ENCODE data around the gene TSPAN14. TPM values are rescaled to one million over a fixed set of nuclear protein-coding genes. Genes with fewer than 3 reads are reported as not detected.

TSPAN14 gene
- total RNA-seq, 2 experiments from 2014 or later, result 98.8 to 112 TPM

GRCh38 chr10:80517416-80518142 lies 63.5 kb downstream of the TSPAN14 start:
- Mint-ChIP-seq H3K4me3 (no peak overlapping the region), H3K4me1 (peaks cover 41% of the 10 kb centered on the region), H3K27ac (peak overlapping the region; percentile 51), H3K27me3 (no peaks in the 10 kb centered on the region), H3K9me3 (no peaks in the 10 kb centered on the region), H3K36me3 (peaks cover 39% of the 10 kb centered on the region)
- DNase-seq, result no peak
- no peak for ATAC-seq (ENCODE audit: low read depth)
- POLR2A ChIA-PET, result no interaction called here

- Mint-ChIP-seq H3K27me3 (no peaks in the 10 kb centered on the region), H3K4me3 (no peak overlapping the region), H3K9me3 (no peaks in the 10 kb centered on the region), H3K4me1 (peaks cover 46% of the 10 kb centered on the region), H3K27ac (peak overlapping the region; percentile 70), H3K36me3 (peaks cover 38% of the 10 kb centered on the region)
- POLR2A ChIA-PET, result no interaction called here
- no peak for ATAC-seq (ENCODE audit: low read depth)
- DNase-seq, result no peak
Observed at GRCh38 chr10:80518143-80518806, 64.2 kb downstream of the TSPAN14 start.

- H3K9me3 Mint-ChIP-seq, result no peaks in the 10 kb centered on the region
- no peak overlapping the region for H3K4me3 Mint-ChIP-seq
- H3K4me1 Mint-ChIP-seq, result peaks cover 50% of the 10 kb centered on the region
- DNase-seq (no peak), ATAC-seq (ENCODE audit: low read depth) (no peak)
- POLR2A ChIA-PET, result interaction anchor here (1.4 kb wide), 1 partner anchor 11 kb away, joined by 9 read pairs; no protein-coding TSS in a partner anchor
- H3K36me3 Mint-ChIP-seq, result peaks cover 37% of the 10 kb centered on the region
- no peaks in the 10 kb centered on the region for H3K27me3 Mint-ChIP-seq
- H3K27ac Mint-ChIP-seq, result peak overlapping the region; percentile 70
Observed at GRCh38 chr10:80518807-80519360, 64.8 kb downstream of the TSPAN14 start.

- Mint-ChIP-seq H3K27ac (peak overlapping the region; percentile 32), H3K27me3 (no peaks in the 10 kb centered on the region), H3K4me1 (peaks cover 55% of the 10 kb centered on the region), H3K36me3 (peaks cover 35% of the 10 kb centered on the region), H3K4me3 (no peak overlapping the region), H3K9me3 (no peaks in the 10 kb centered on the region)
- ATAC-seq (ENCODE audit: low read depth) (no peak), DNase-seq (no peak)
- POLR2A ChIA-PET, result interaction anchor here (1.0 to 1.4 kb wide), 2 partner anchors 9 to 10 kb away, joined by 3 to 9 read pairs; no protein-coding TSS in a partner anchor
Observed at GRCh38 chr10:80519936-80520650, 66.0 kb downstream of the TSPAN14 start.

GRCh38 chr10:80520661-80521470 lies 66.8 kb downstream of the TSPAN14 start:
- peaks cover 36% of the 10 kb centered on the region for H3K36me3 Mint-ChIP-seq
- DNase-seq (no peak), ATAC-seq (ENCODE audit: low read depth) (no peak)
- H3K9me3 Mint-ChIP-seq, result no peaks in the 10 kb centered on the region
- POLR2A ChIA-PET, result interaction anchor here (1.4 kb wide), 1 partner anchor 9 kb away, joined by 9 read pairs; no protein-coding TSS in a partner anchor
- peak overlapping the region; percentile 32 for H3K27ac Mint-ChIP-seq
- no peak overlapping the region for H3K4me3 Mint-ChIP-seq
- peaks cover 63% of the 10 kb centered on the region for H3K4me1 Mint-ChIP-seq
- H3K27me3 Mint-ChIP-seq, result no peaks in the 10 kb centered on the region

- peaks cover 68% of the 10 kb centered on the region for H3K4me1 Mint-ChIP-seq
- H3K27me3 Mint-ChIP-seq, result no peaks in the 10 kb centered on the region
Observed at GRCh38 chr10:80522756-80523363, 68.8 kb downstream of the TSPAN14 start.

GRCh38 chr10:80523773-80524172 lies 69.7 kb downstream of the TSPAN14 start:
- no peaks in the 10 kb centered on the region for H3K27me3 Mint-ChIP-seq
- DNase-seq, result no peak
- peaks cover 74% of the 10 kb centered on the region for H3K4me1 Mint-ChIP-seq
- no peaks in the 10 kb centered on the region for H3K9me3 Mint-ChIP-seq
- POLR2A ChIA-PET, result interaction anchor here (0.7 kb wide), 3 partner anchors 26 to 142 kb away, joined by 3 to 6 read pairs (median 4); no protein-coding TSS in a partner anchor
- no peak overlapping the region for H3K4me3 Mint-ChIP-seq
- peak overlapping the region; percentile 77 for H3K27ac Mint-ChIP-seq
- H3K36me3 Mint-ChIP-seq, result peaks cover 33% of the 10 kb centered on the region
- no peak for ATAC-seq (ENCODE audit: low read depth)

More at GRCh38 chr10:80522756-80523363, 68.8 kb downstream of the TSPAN14 start:
- H3K9me3 Mint-ChIP-seq, result no peaks in the 10 kb centered on the region
- H3K27ac Mint-ChIP-seq, result peak overlapping the region; percentile 77
- DNase-seq, result no peak
- ATAC-seq (ENCODE audit: low read depth), result peak; percentile 9
- no peak overlapping the region for H3K4me3 Mint-ChIP-seq
- POLR2A ChIA-PET, result interaction anchor here (0.7 kb wide), 3 partner anchors 25 to 141 kb away, joined by 3 to 6 read pairs (median 4); no protein-coding TSS in a partner anchor
- H3K36me3 Mint-ChIP-seq, result peaks cover 29% of the 10 kb centered on the region

- Mint-ChIP-seq H3K4me1 (peaks cover 75% of the 10 kb centered on the region), H3K27ac (peak overlapping the region; percentile 77), H3K4me3 (no peak overlapping the region), H3K9me3 (no peaks in the 10 kb centered on the region), H3K27me3 (no peaks in the 10 kb centered on the region), H3K36me3 (peaks cover 34% of the 10 kb centered on the region)
- POLR2A ChIA-PET, result interaction anchor here (0.7 to 1.5 kb wide), 2 partner anchors 12 to 13 kb away, joined by 3 read pairs; no protein-coding TSS in a partner anchor
- no peak for ATAC-seq (ENCODE audit: low read depth)
- DNase-seq, result no peak
Observed at GRCh38 chr10:80524190-80524909, 70.2 kb downstream of the TSPAN14 start.

- POLR2A ChIA-PET, result interaction anchor here (0.8 to 1.3 kb wide), 3 partner anchors 14 to 26 kb away, joined by 3 to 9 read pairs (median 3); no protein-coding TSS in a partner anchor
Observed at GRCh38 chr10:80526218-80526617, 72.1 kb downstream of the TSPAN14 start.

GRCh38 chr10:80526742-80527141 lies 72.6 kb downstream of the TSPAN14 start:
- no peaks in the 10 kb centered on the region for H3K9me3 Mint-ChIP-seq
- no peak for DNase-seq
- peaks cover 29% of the 10 kb centered on the region for H3K36me3 Mint-ChIP-seq
- peak overlapping the region; percentile 91 for H3K27ac Mint-ChIP-seq
- POLR2A ChIA-PET, result interaction anchor here (0.6 to 1.3 kb wide), 4 partner anchors 15 to 62 kb away, joined by 3 to 9 read pairs (median 3); no protein-coding TSS in a partner anchor
- H3K4me1 Mint-ChIP-seq, result peaks cover 82% of the 10 kb centered on the region
- ATAC-seq (ENCODE audit: low read depth), result no peak
- H3K27me3 Mint-ChIP-seq, result no peaks in the 10 kb centered on the region
- H3K4me3 Mint-ChIP-seq, result peak overlapping the region; percentile 60

More at GRCh38 chr10:80526218-80526617, 72.1 kb downstream of the TSPAN14 start:
- Mint-ChIP-seq H3K4me1 (peaks cover 77% of the 10 kb centered on the region), H3K36me3 (peaks cover 29% of the 10 kb centered on the region), H3K9me3 (no peaks in the 10 kb centered on the region), H3K27ac (peak overlapping the region; percentile 91), H3K4me3 (peak overlapping the region; percentile 60), H3K27me3 (no peaks in the 10 kb centered on the region)
- DNase-seq (no peak), ATAC-seq (ENCODE audit: low read depth) (no peak)

- peaks cover 85% of the 10 kb centered on the region for H3K4me1 Mint-ChIP-seq
- no peaks in the 10 kb centered on the region for H3K9me3 Mint-ChIP-seq
- ATAC-seq (ENCODE audit: low read depth), result no peak
- peak overlapping the region; percentile 53 for H3K4me3 Mint-ChIP-seq
- peaks cover 33% of the 10 kb centered on the region for H3K36me3 Mint-ChIP-seq
- no peak for DNase-seq
- H3K27me3 Mint-ChIP-seq, result no peaks in the 10 kb centered on the region
- POLR2A ChIA-PET, result interaction anchor here (0.7 to 1.5 kb wide), 2 partner anchors 16 to 23 kb away, joined by 3 to 4 read pairs; no protein-coding TSS in a partner anchor
- H3K27ac Mint-ChIP-seq, result peak overlapping the region; percentile 97
Observed at GRCh38 chr10:80528185-80528700, 74.1 kb downstream of the TSPAN14 start.
